ENCODE data around the gene FANCC.
"Not testable (repeated sequence)": the region's sequence is repeated elsewhere in the genome, so short reads cannot be mapped to it uniquely, and the experiment has no call there.

FANCC gene

GRCh38 chr9:95342571-95342970, 25.1 kb upstream of the FANCC start:
- H3K4me3 Mint-ChIP-seq: no peak overlapping the region
- DNase-seq (no peak), ATAC-seq (replicated peaks) (no peak)
- no peaks in the 10 kb centered on the region for H3K36me3 Mint-ChIP-seq
- no peak overlapping the region for H3K27ac Mint-ChIP-seq
- peaks cover 15 to 16% of the 10 kb centered on the region in 2 donors for H3K27me3 Mint-ChIP-seq
- no peaks in the 10 kb centered on the region for H3K9me3 Mint-ChIP-seq
- H3K4me1 Mint-ChIP-seq: no peaks in the 10 kb centered on the region

GRCh38 chr9:95341293-95341962, 23.9 kb upstream of the FANCC start:
- Mint-ChIP-seq H3K27ac (no peak overlapping the region), H3K4me1 (no peaks in the 10 kb centered on the region), H3K4me3 (no peak overlapping the region), H3K9me3 (no peaks in the 10 kb centered on the region), H3K27me3 (peaks cover 7 to 13% of the 10 kb centered on the region in 2 donors), H3K36me3 (no peaks in the 10 kb centered on the region)
- DNase-seq (no peak), ATAC-seq (replicated peaks) (no peak)

- ATAC-seq (replicated peaks): no peak
- Mint-ChIP-seq H3K4me3 (no peak overlapping the region), H3K4me1 (no peaks in the 10 kb centered on the region), H3K36me3 (no peaks in the 10 kb centered on the region), H3K27ac (no peak overlapping the region), H3K27me3 (peaks cover 0 to 12% of the 10 kb centered on the region in 2 donors), H3K9me3 (no peaks in the 10 kb centered on the region)
- DNase-seq: no peak
Observed at GRCh38 chr9:95338243-95338642, 20.7 kb upstream of the FANCC start.

GRCh38 chr9:95336281-95336680, 18.8 kb upstream of the FANCC start:
- H3K9me3 Mint-ChIP-seq: no peaks in the 10 kb centered on the region
- peaks cover 0 to 21% of the 10 kb centered on the region in 2 donors for H3K27me3 Mint-ChIP-seq
- DNase-seq: no peak
- H3K4me1 Mint-ChIP-seq: no peaks in the 10 kb centered on the region
- H3K27ac Mint-ChIP-seq: no peak overlapping the region
- H3K4me3 Mint-ChIP-seq: no peak overlapping the region
- ATAC-seq (replicated peaks): peak; percentile 43 to 45
- no peaks in the 10 kb centered on the region for H3K36me3 Mint-ChIP-seq

- DNase-seq: no peak
- Mint-ChIP-seq H3K36me3 (no peaks in the 10 kb centered on the region), H3K27ac (no peak overlapping the region)
Observed at GRCh38 chr9:95333426-95333825, 15.9 kb upstream of the FANCC start.

GRCh38 chr9:95332860-95333259, 15.4 kb upstream of the FANCC start:
- no peaks in the 10 kb centered on the region for H3K36me3 Mint-ChIP-seq
- no peaks in the 10 kb centered on the region for H3K4me1 Mint-ChIP-seq
- no peak overlapping the region for H3K27ac Mint-ChIP-seq
- no peak for DNase-seq
- peaks cover 5 to 33% of the 10 kb centered on the region in 2 donors for H3K27me3 Mint-ChIP-seq
- no peak overlapping the region for H3K4me3 Mint-ChIP-seq
- no peaks in the 10 kb centered on the region for H3K9me3 Mint-ChIP-seq
- ATAC-seq (replicated peaks): no peak

More at GRCh38 chr9:95333426-95333825, 15.9 kb upstream of the FANCC start:
- Mint-ChIP-seq H3K4me1 (no peaks in the 10 kb centered on the region), H3K27me3 (peaks cover 5 to 33% of the 10 kb centered on the region in 2 donors), H3K4me3 (no peak overlapping the region), H3K9me3 (no peaks in the 10 kb centered on the region)
- no peak for ATAC-seq (replicated peaks)

- ATAC-seq (replicated peaks) (no peak), DNase-seq (no peak)
- H3K4me3 Mint-ChIP-seq: no peak overlapping the region
Observed at GRCh38 chr9:95330720-95331404, 13.4 kb upstream of the FANCC start.

GRCh38 chr9:95329061-95329460, 11.6 kb upstream of the FANCC start:
- not testable (repeated sequence) for H3K4me1 Mint-ChIP-seq; H3K9me3 Mint-ChIP-seq; H3K36me3 Mint-ChIP-seq; H3K27ac Mint-ChIP-seq; H3K4me3 Mint-ChIP-seq; DNase-seq; ATAC-seq (replicated peaks)
- peaks cover 5 to 37% of the 10 kb centered on the region in 2 donors for H3K27me3 Mint-ChIP-seq

More at GRCh38 chr9:95330720-95331404, 13.4 kb upstream of the FANCC start:
- H3K9me3 Mint-ChIP-seq: peaks cover 0 to 2% of the 10 kb centered on the region in 2 donors
- no peaks in the 10 kb centered on the region for H3K4me1 Mint-ChIP-seq
- H3K27ac Mint-ChIP-seq: no peak overlapping the region
- peaks cover 5 to 39% of the 10 kb centered on the region in 2 donors for H3K27me3 Mint-ChIP-seq
- peaks cover 0 to 4% of the 10 kb centered on the region in 2 donors for H3K36me3 Mint-ChIP-seq

- Mint-ChIP-seq H3K4me1 (no peaks in the 10 kb centered on the region), H3K4me3 (no peak overlapping the region), H3K9me3 (peaks cover 0 to 2% of the 10 kb centered on the region in 2 donors), H3K36me3 (peaks cover 0 to 4% of the 10 kb centered on the region in 2 donors), H3K27me3 (peaks cover 15 to 45% of the 10 kb centered on the region in 2 donors), H3K27ac (no peak overlapping the region)
- DNase-seq (no peak), ATAC-seq (replicated peaks) (no peak)
Observed at GRCh38 chr9:95327239-95327865, 9.8 kb upstream of the FANCC start.

- Mint-ChIP-seq H3K9me3 (peaks cover 0 to 2% of the 10 kb centered on the region in 2 donors), H3K4me1 (no peaks in the 10 kb centered on the region), H3K27me3 (peaks cover 10 to 25% of the 10 kb centered on the region in 2 donors), H3K36me3 (peaks cover 0 to 4% of the 10 kb centered on the region in 2 donors), H3K4me3 (no peak overlapping the region), H3K27ac (no peak overlapping the region)
- ATAC-seq (replicated peaks): no peak
- no peak for DNase-seq
Observed at GRCh38 chr9:95325221-95325620, 7.7 kb upstream of the FANCC start.

- Mint-ChIP-seq H3K27ac (peak overlapping the region; percentile 98), H3K4me3 (peak overlapping the region; percentile 92 to 95), H3K36me3 (no peaks in the 10 kb centered on the region), H3K27me3 (peaks cover 5 to 6% of the 10 kb centered on the region in 2 donors), H3K4me1 (peaks cover 10 to 31% of the 10 kb centered on the region in 2 donors), H3K9me3 (no peaks in the 10 kb centered on the region)
- ATAC-seq (replicated peaks) (no peak), DNase-seq (no peak)
Observed at GRCh38 chr9:95317893-95318211, 343 bp upstream of the FANCC start.

GRCh38 chr9:95316794-95317118, 753 bp downstream of the FANCC start:
- H3K4me3 Mint-ChIP-seq: peak overlapping the region; percentile 84 to 92
- peaks cover 11% of the 10 kb centered on the region in 2 donors for H3K27me3 Mint-ChIP-seq
- peaks cover 15 to 37% of the 10 kb centered on the region in 2 donors for H3K4me1 Mint-ChIP-seq
- no peaks in the 10 kb centered on the region for H3K9me3 Mint-ChIP-seq
- no peak for DNase-seq
- ATAC-seq (replicated peaks): peak; percentile 67 to 70
- no peaks in the 10 kb centered on the region for H3K36me3 Mint-ChIP-seq
- H3K27ac Mint-ChIP-seq: peak overlapping the region; percentile 81

GRCh38 chr9:95316274-95316673, 1.2 kb downstream of the FANCC start:
- peaks cover 15 to 37% of the 10 kb centered on the region in 2 donors for H3K4me1 Mint-ChIP-seq
- H3K36me3 Mint-ChIP-seq: no peaks in the 10 kb centered on the region
- peaks cover 11% of the 10 kb centered on the region in 2 donors for H3K27me3 Mint-ChIP-seq
- H3K27ac Mint-ChIP-seq: peak overlapping the region; percentile 81
- DNase-seq (no peak), ATAC-seq (replicated peaks) (no peak)
- no peaks in the 10 kb centered on the region for H3K9me3 Mint-ChIP-seq
- peak overlapping the region; percentile 84 to 92 for H3K4me3 Mint-ChIP-seq

- H3K4me3 Mint-ChIP-seq: no peak overlapping the region
- ATAC-seq (replicated peaks): no peak
- no peaks in the 10 kb centered on the region for H3K9me3 Mint-ChIP-seq
Observed at GRCh38 chr9:95315108-95315746, 2.3 kb downstream of the FANCC start.

More at GRCh38 chr9:95315108-95315746, 2.3 kb downstream of the FANCC start:
- Mint-ChIP-seq H3K27me3 (peaks cover 11% of the 10 kb centered on the region in 2 donors), H3K27ac (no peak overlapping the region), H3K4me1 (peaks cover 15 to 37% of the 10 kb centered on the region in 2 donors), H3K36me3 (no peaks in the 10 kb centered on the region)
- DNase-seq: no peak
